K562 (cell line): ENCODE results near the gene GATAD2B. TPM values are rescaled to one million over a fixed set of nuclear protein-coding genes. Genes with fewer than 3 reads are reported as not detected.

Experiments used
- ATAC-seq: fragments of 200-7000 bp; cut with Tn5 transposase; 3 replicates; pipeline ENCODE4 v1.9.1; 2020; ENCODE audit warnings: moderate library complexity
- BruUV-seq: library from RNA; stranded (reverse); fragments of 400-500 nt; replicated peaks from 2 replicates; lab custom pipeline; 2021; lab: Mats Ljungman, UMichigan
- CTCF ChIA-PET: fragments of 300-600 bp; formaldehyde crosslinking; extraction: SDS; loops from one replicate; lab custom pipeline; 2021; ENCODE audit warnings: low intra/inter-chr PET ratio; lab: Yijun Ruan, JAX
- POLR2A ChIA-PET: fragments of 300-600, 350-650 bp; sonication (Branson Sonifier 250); formaldehyde crosslinking; extraction: SDS; loops from one replicate; lab custom pipeline; 2021; ENCODE audit warnings: antibody characterized with exemption, inconsistent platforms; lab: Yijun Ruan, JAX
- DNase-seq, 4 experiments: peaks; one replicate each; pipeline versions ENCODE4 v3.0.0 to v3.0.0-alpha.2; 2011 to 2018; ENCODE audit warnings: low spot score in 3 of 4, mixed read lengths in 3 of 4; ENCODE audit errors: extremely low read depth in 1 of 4
- FAIRE-seq: peaks from 2 replicates; lab custom pipeline; 2011; peaks lifted over from hg19 to GRCh38; lab: Jason Lieb, UNC
- H2AFZ ChIP-seq: 2 replicates; pipeline ENCODE4 v1.6.0; 2011; ENCODE audit warnings: low read depth, low read length, control low read depth, inconsistent platforms
- H3K27ac ChIP-seq: fragments of 200-600 bp; 3 replicates; pipeline ENCODE4 v1.8.0; 2011; ENCODE audit warnings: low read depth, mild to moderate bottlenecking, control low read depth, inconsistent platforms, low read length, moderate library complexity, mixed read lengths; ENCODE audit errors: extremely low read depth
- H3K27me3 ChIP-seq, 2 experiments: fragments of 300-600 bp in 1 of 2; 2 replicates in 1 of 2; 3 replicates in 1 of 2; pipeline versions ENCODE4 v1.6.0 to v1.8.0; 2011; ENCODE audit warnings: inconsistent platforms in 2 of 2, low read length in 2 of 2, mild to moderate bottlenecking in 1 of 2, mixed read lengths in 1 of 2, moderate library complexity in 1 of 2; ENCODE audit not compliant: control insufficient read depth in 2 of 2, insufficient read depth in 2 of 2
- H3K36me3 ChIP-seq: fragments of 300-600 bp; 3 replicates; pipeline ENCODE4 v1.8.0; 2011; ENCODE audit warnings: mild to moderate bottlenecking, low read length, inconsistent platforms; ENCODE audit not compliant: control insufficient read depth, insufficient read depth
- H3K4me1 ChIP-seq, 2 experiments: fragments of 200-600 bp in 1 of 2; replicated peaks in 1 of 2; 2 replicates in 1 of 2; 3 replicates in 1 of 2; pipeline versions ENCODE4 v1.5.1 to v1.8.0; 2011; ENCODE audit warnings: inconsistent platforms in 2 of 2, low read length in 2 of 2, mild to moderate bottlenecking in 1 of 2, mixed read lengths in 1 of 2, moderate library complexity in 1 of 2; ENCODE audit not compliant: control insufficient read depth in 2 of 2, insufficient read depth in 2 of 2
- H3K4me2 ChIP-seq: 2 replicates; pipeline ENCODE4 v1.6.1; 2011; ENCODE audit warnings: low read length, control low read depth, inconsistent platforms, mixed read lengths; ENCODE audit not compliant: insufficient read depth
- H3K4me3 ChIP-seq: fragments of 200-600 bp; sonication (generic), shearing (Covaris generic); 2 replicates; pipeline ENCODE4 v1.5.1; 2016; ENCODE audit warnings: control low read depth, inconsistent platforms
- H3K79me2 ChIP-seq: fragments of 200-600 bp; 3 replicates; pipeline ENCODE4 v1.8.0; 2011; ENCODE audit warnings: low read length, inconsistent platforms; ENCODE audit not compliant: control insufficient read depth, insufficient read depth
- H3K9ac ChIP-seq, 2 experiments: 2 replicates each; pipeline versions ENCODE4 v1.6.0 to v1.6.1; 2011; ENCODE audit warnings: low read depth in 2 of 2, low read length in 2 of 2, control low read depth in 1 of 2, inconsistent platforms in 1 of 2, mild to moderate bottlenecking in 1 of 2, mixed read lengths in 1 of 2; ENCODE audit not compliant: insufficient read depth in 1 of 2
- H3K9me1 ChIP-seq: one replicate; pipeline ENCODE4 v1.6.0; 2011; ENCODE audit warnings: inconsistent platforms, mild to moderate bottlenecking, low read length, moderate library complexity; ENCODE audit not compliant: control insufficient read depth, insufficient read depth
- H3K9me3 ChIP-seq: replicated peaks from 2 replicates; pipeline ENCODE4 v1.5.1; 2011; ENCODE audit warnings: low read depth, low read length, inconsistent platforms; ENCODE audit not compliant: control insufficient read depth, insufficient read depth
- H4K20me1 ChIP-seq: replicated peaks from 2 replicates; pipeline ENCODE4 v1.6.1; 2011; ENCODE audit warnings: low read length, inconsistent platforms, mixed read lengths; ENCODE audit not compliant: control insufficient read depth, insufficient read depth
- ARNT ChIP-seq, 2 experiments: fragments of 450-650 bp; IDR thresholded peaks; 2 replicates each; pipeline ENCODE4 v1.6.1; 2016; ENCODE audit warnings: mild to moderate bottlenecking in 1 of 2
- CBFA2T2 ChIP-seq: fragments of 450-650 bp; conservative IDR thresholded peaks from 2 replicates; pipeline ENCODE4 v1.6.1; 2017; ENCODE audit warnings: mild to moderate bottlenecking
- CCAR2 ChIP-seq: fragments of 200-400 bp; formaldehyde crosslinking; IDR thresholded peaks from 2 replicates; pipeline ENCODE4 v1.6.1; 2017; ENCODE audit warnings: mild to moderate bottlenecking, low read depth, low read length
- CREB1 ChIP-seq, 2 experiments: sonication (generic) in 1 of 2; formaldehyde crosslinking in 1 of 2; IDR thresholded peaks; 2 replicates each; pipeline versions ENCODE4 v1.6.1 to v1.8.0; 2012 to 2022; ENCODE audit warnings: inconsistent platforms in 1 of 2, mild to moderate bottlenecking in 1 of 2, missing genetic modification reagents in 1 of 2, moderate library complexity in 1 of 2
- ELF2 ChIP-seq: fragments of 250-450 bp; sonication (Bioruptor Pico); IDR thresholded peaks from 2 replicates; pipeline ENCODE4 v1.5.0; 2021; ENCODE audit warnings: mild to moderate bottlenecking
- ELF4 ChIP-seq: fragments of 450-650 bp; formaldehyde crosslinking; IDR thresholded peaks from 2 replicates; pipeline ENCODE4 v1.4.0; 2022; ENCODE audit warnings: missing genetic modification characterization
- HDAC2 ChIP-seq: fragments of 450-650 bp; IDR thresholded peaks from 2 replicates; pipeline ENCODE4 v1.6.1; 2016; ENCODE audit warnings: mild to moderate bottlenecking
- HNRNPUL1 ChIP-seq: fragments of 200-400 bp; formaldehyde crosslinking; IDR thresholded peaks from 2 replicates; pipeline ENCODE4 v1.6.1; 2017; ENCODE audit warnings: low read length
- ILF3 ChIP-seq: fragments of 450-650 bp; IDR thresholded peaks from 2 replicates; pipeline ENCODE4 v1.6.1; 2018; ENCODE audit warnings: antibody characterized with exemption, mild to moderate bottlenecking, moderate library complexity, borderline replicate concordance
- NFXL1 ChIP-seq: fragments of 450-650 bp; formaldehyde crosslinking; IDR thresholded peaks from 2 replicates; pipeline ENCODE4 v1.4.0; 2021; ENCODE audit warnings: mild to moderate bottlenecking
- NONO ChIP-seq, 2 experiments: fragments of 200-400 bp in 1 of 2; fragments of 450-650 bp in 1 of 2; formaldehyde crosslinking in 1 of 2; IDR thresholded peaks; 2 replicates each; pipeline ENCODE4 v1.6.1; 2017; ENCODE audit warnings: low read depth in 2 of 2, mild to moderate bottlenecking in 2 of 2, moderate library complexity in 2 of 2, low read length in 1 of 2
- RBM25 ChIP-seq: fragments of 200-400 bp; formaldehyde crosslinking; IDR thresholded peaks from 2 replicates; pipeline ENCODE4 v1.6.1; 2018; ENCODE audit warnings: low read length, low read depth, moderate library complexity; ENCODE audit not compliant: severe bottlenecking
- SNRNP70 ChIP-seq: fragments of 200-400 bp; formaldehyde crosslinking; optimal IDR thresholded peaks from 2 replicates; pipeline ENCODE3; 2017; ENCODE audit warnings: low read depth, low read length
- SRSF9 ChIP-seq: fragments of 200-400 bp; formaldehyde crosslinking; IDR thresholded peaks from 2 replicates; pipeline ENCODE4 v1.6.1; 2017; ENCODE audit warnings: low read depth, low read length, borderline replicate concordance
- THRAP3 ChIP-seq: fragments of 450-650 bp; IDR thresholded peaks from 2 replicates; pipeline ENCODE4 v1.6.1; 2016; ENCODE audit warnings: mild to moderate bottlenecking, inconsistent platforms, borderline replicate concordance
- ZNF143 ChIP-seq: sonication (generic); formaldehyde crosslinking; IDR thresholded peaks from 2 replicates; pipeline ENCODE4 v1.9.0; 2022; ENCODE audit warnings: mild to moderate bottlenecking, missing genetic modification reagents
- WGBS: fragments of 100-300 bp; shearing (Covaris generic); methylation state at CpG from one replicate; pipeline ENCODE4 v1.1.6; 2016; ENCODE audit warnings: low coverage, mixed read lengths; ENCODE audit not compliant: insufficient coverage; ENCODE audit errors: missing lambda C conversion rate; 5-methylcytosine and 5-hydroxymethylcytosine counted together
- in situ Hi-C: fragments of 300-500 bp; cut with MboI; formaldehyde crosslinking; loops from 4 replicates; pipeline ENCODE4 v1.15.0; 2018; ENCODE audit warnings: inconsistent platforms, mixed read lengths
- intact Hi-C: fragments of 100-400 bp; cut with micrococcal nuclease; formaldehyde crosslinking; loops from 2 replicates; pipeline ENCODE4 v1.14.2; 2022
- polyA plus RNA-seq, 8 experiments: library from polyadenylated mRNA; depleted of rRNA in 4 of 8; stranded (reverse) in 5 of 8; unstranded in 3 of 8; fragments of >200 nt; fragmentation: Nextera tagmentation in 2 of 8; fragmentation: Illumina TruSeq in 1 of 8; extraction: Ambion mirVana in 2 of 8; extraction: Trizol in 1 of 8; gene quantifications; 2 replicates each; pipeline versions ENCODE4 v1.2.1 to v1.2.3, GENCODE V29; 2011 to 2014; ENCODE audit warnings: inconsistent platforms in 1 of 8, missing spikeins in 1 of 8
- total RNA-seq, 7 experiments: library from RNA; depleted of rRNA in 6 of 7; stranded (reverse); fragments of >200 nt in 6 of 7; fragmentation: Illumina TruSeq in 2 of 7; extraction: Trizol in 2 of 7; gene quantifications; 2 replicates each; pipeline versions ENCODE4 v1.2.1 to v1.2.3, GENCODE V29; 2011 to 2021; ENCODE audit warnings: low replicate concordance in 1 of 7
- TF ChIP-seq, protein P1 (sequence below), 2 experiments: fragments of 450-650 bp; IDR thresholded peaks; 2 replicates each; pipeline ENCODE4 v1.6.1; 2016
- TF ChIP-seq, protein P2 (sequence below): sonication (generic); formaldehyde crosslinking; IDR thresholded peaks from 2 replicates; pipeline ENCODE4 v1.8.0; 2022; ENCODE audit warnings: missing genetic modification reagents, mild to moderate bottlenecking, borderline replicate concordance

Gene GATAD2B
- total and polyA plus RNA-seq, 9 of the 15 experiments (the other 6 are each of a cell fraction or from before 2014, with no cell fraction given): 1.5 to 40.2 (median 4.9) TPM

DNA sequence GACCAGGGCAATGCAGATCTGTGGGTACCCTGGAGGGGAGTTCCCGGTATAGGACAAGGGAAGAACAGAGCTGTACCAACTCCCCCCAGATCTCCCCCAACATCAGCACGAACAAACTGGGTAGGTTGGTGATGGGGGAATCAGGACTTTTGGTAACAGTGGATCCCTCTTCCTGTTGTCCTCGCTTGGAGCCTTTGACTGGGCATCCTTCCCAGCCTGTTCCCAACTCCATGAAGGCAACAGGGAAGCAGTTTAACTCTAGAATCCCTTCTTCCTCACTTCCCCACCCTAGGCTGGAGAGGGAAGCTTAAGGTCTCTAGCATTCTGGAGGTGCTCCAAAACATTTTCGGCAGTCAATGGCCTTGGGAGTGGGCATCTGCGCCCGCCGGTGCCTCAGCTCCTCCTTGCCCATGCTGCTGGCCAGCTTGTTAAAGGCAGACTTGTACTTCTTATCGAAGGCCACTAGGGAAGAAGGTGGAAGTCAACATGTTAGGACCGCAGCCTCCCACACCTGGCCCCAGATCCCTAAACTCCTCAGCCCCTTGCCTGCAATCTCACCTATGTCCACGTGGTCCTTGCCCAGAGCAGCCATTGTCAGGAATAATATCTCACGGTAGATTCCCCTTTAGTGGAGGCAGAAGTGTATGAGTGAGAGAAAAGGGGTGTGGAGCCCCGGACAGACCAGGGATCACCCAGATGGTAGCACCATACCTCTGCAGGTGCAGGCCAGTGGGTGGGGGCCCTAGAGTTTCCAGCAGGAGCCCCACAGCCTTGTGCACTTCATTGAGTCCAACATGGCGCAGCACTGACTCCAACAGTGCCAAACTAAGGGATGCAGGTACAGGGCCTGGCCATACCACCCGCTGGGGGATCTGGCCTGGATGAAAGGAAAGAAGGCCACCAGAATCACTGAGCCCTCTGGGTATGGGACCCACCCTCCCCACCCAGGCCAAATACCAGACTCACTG lies 7.5 kb upstream of the GATAD2B start (continued):
- TF ChIP-seq NONO (IDR thresholded peaks at IDR 0.05; ENCODE audit: low read depth in 2 of 2, low read length in 1 of 2): no peak
- TF ChIP-seq NFXL1: no peak
- TF ChIP-seq ELF4 (CRISPR knock-in tag): no peak
- TF ChIP-seq ZNF143 (CRISPR knock-in tag): no peak
- TF ChIP-seq CCAR2: no peak
- no peak for TF ChIP-seq HNRNPUL1
- no peak for TF ChIP-seq ILF3
- TF ChIP-seq, protein P1, sequence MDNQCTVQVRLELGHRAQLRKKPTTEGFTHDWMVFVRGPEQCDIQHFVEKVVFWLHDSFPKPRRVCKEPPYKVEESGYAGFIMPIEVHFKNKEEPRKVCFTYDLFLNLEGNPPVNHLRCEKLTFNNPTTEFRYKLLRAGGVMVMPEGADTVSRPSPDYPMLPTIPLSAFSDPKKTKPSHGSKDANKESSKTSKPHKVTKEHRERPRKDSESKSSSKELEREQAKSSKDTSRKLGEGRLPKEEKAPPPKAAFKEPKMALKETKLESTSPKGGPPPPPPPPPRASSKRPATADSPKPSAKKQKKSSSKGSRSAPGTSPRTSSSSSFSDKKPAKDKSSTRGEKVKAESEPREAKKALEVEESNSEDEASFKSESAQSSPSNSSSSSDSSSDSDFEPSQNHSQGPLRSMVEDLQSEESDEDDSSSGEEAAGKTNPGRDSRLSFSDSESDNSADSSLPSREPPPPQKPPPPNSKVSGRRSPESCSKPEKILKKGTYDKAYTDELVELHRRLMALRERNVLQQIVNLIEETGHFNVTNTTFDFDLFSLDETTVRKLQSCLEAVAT (IDR thresholded peaks at IDR 0.05): no peak

- FAIRE-seq: no peak
- DNase-seq: no peak
- H3K79me2 ChIP-seq: no peaks in the 10 kb centered on the region
- H4K20me1 ChIP-seq: no peaks in the 10 kb centered on the region
- no peaks in the 10 kb centered on the region for H3K27me3 ChIP-seq
- WGBS: 78% methylated on average over 5 of the region's 5 CpGs
- H3K4me2 ChIP-seq: no peak overlapping the region
- ATAC-seq: no peak
- no peaks in the 10 kb centered on the region; a peak in 3 of 5 replicates for H3K4me1 ChIP-seq
- no peak overlapping the region for H3K4me3 ChIP-seq
- in situ Hi-C loops: no loop called here
- H3K9me1 ChIP-seq: no peaks in the 10 kb centered on the region
- H3K9ac ChIP-seq: no peak overlapping the region
- ChIA-PET CTCF (no interaction called here), POLR2A (interaction anchor here (1.0 to 1.6 kb wide), 3 partner anchors 10 to 48 kb away, joined by 3 to 8 read pairs (median 5); partner anchors contain the start of gene JTB)
- no TSS peak for BruUV-seq
- no peak overlapping the region for H3K27ac ChIP-seq
- intact Hi-C loops: no loop called here
- peaks cover 42% of the 10 kb centered on the region; the same call in 2 of the 3 replicates for H3K36me3 ChIP-seq
- H3K9me3 ChIP-seq: no peaks in the 10 kb centered on the region
- H2AFZ ChIP-seq: no peak overlapping the region
- TF ChIP-seq THRAP3 (no peak), ELF2 (CRISPR knock-in tag) (no peak), CREB1 (IDR thresholded peaks at IDR 0.05) (no peak), CREB1 (CRISPR knock-in tag; IDR thresholded peaks at IDR 0.05) (no peak), SRSF9 (no peak), HDAC2 (no peak), RBM25 (no peak), CBFA2T2 (no peak), ARNT (IDR thresholded peaks at IDR 0.05) (no peak), SNRNP70 (no peak)
- TF ChIP-seq, protein P2, sequence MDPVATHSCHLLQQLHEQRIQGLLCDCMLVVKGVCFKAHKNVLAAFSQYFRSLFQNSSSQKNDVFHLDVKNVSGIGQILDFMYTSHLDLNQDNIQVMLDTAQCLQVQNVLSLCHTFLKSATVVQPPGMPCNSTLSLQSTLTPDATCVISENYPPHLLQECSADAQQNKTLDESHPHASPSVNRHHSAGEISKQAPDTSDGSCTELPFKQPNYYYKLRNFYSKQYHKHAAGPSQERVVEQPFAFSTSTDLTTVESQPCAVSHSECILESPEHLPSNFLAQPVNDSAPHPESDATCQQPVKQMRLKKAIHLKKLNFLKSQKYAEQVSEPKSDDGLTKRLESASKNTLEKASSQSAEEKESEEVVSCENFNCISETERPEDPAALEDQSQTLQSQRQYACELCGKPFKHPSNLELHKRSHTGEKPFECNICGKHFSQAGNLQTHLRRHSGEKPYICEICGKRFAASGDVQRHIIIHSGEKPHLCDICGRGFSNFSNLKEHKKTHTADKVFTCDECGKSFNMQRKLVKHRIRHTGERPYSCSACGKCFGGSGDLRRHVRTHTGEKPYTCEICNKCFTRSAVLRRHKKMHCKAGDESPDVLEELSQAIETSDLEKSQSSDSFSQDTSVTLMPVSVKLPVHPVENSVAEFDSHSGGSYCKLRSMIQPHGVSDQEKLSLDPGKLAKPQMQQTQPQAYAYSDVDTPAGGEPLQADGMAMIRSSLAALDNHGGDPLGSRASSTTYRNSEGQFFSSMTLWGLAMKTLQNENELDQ (CRISPR knock-in tag): no peak
These were observed 6.7 kb upstream of the GATAD2B start for GRCh38 chr1:153929426-153929825.
